Ovary (tissue), 9 donors: ENCODE data around the gene ADISSP. TPM values are rescaled to one million over a fixed set of nuclear protein-coding genes. Genes with fewer than 3 reads are reported as not detected.
A peak's percentile ranks its signal among the peaks of the same experiment; 100 is the strongest.

Experiments
- DNase-seq, 5 donors: peaks; one replicate each; pipeline ENCODE4 v3.0.0-alpha.2; 2019 to 2020
- H3K27ac ChIP-seq, 2 donors: fragments of 200-600 bp; one replicate each; pipeline versions ENCODE4 v1.5.1 to v1.8.0; 2019 to 2022
- H3K27me3 ChIP-seq: fragments of 200-600 bp; one replicate; pipeline ENCODE4 v1.8.0; 2022
- H3K36me3 ChIP-seq: fragments of 200-600 bp; sonication (generic); one replicate; pipeline ENCODE4 v1.5.1; 2019
- H3K4me1 ChIP-seq: one replicate; pipeline ENCODE4 v1.8.1; 2013; ENCODE audit warnings: mild to moderate bottlenecking, moderate library complexity; ENCODE audit not compliant: insufficient read depth
- H3K4me3 ChIP-seq: fragments of 200-600 bp; sonication (generic); one replicate; pipeline ENCODE4 v1.5.1; 2017
- H3K9me3 ChIP-seq, 2 donors: fragments of 200-600 bp in 1 of 2; sonication (generic) in 1 of 2; one replicate each; pipeline versions ENCODE4 v1.5.1 to v1.8.1; 2013 to 2019; ENCODE audit warnings: mild to moderate bottlenecking in 1 of 2, moderate library complexity in 1 of 2
- EP300 ChIP-seq: sonication (generic); formaldehyde crosslinking; IDR thresholded peaks from one replicate; pipeline ENCODE4 v1.6.1; 2017; ENCODE audit warnings: antibody characterized with exemption
- POLR2A ChIP-seq: fragments of 450-650 bp; IDR thresholded peaks from one replicate; pipeline ENCODE4 v1.6.1; 2017; ENCODE audit warnings: antibody characterized with exemption, mild to moderate bottlenecking, moderate library complexity
- WGBS, 3 donors: extraction: QIAGEN DNeasy Blood & Tissue Kit in 1 of 3; methylation state at CpG; one replicate each; pipeline versions ENCODE4 v1.1.5 to v1.1.7; 2013 to 2017; 5-methylcytosine and 5-hydroxymethylcytosine counted together
- intact Hi-C, 4 donors: fragments of 100-400 bp; cut with DNase I; formaldehyde crosslinking; loops; one replicate each; pipeline versions ENCODE4 v1.11.0 to v1.15.1; 2022 to 2023
- polyA plus RNA-seq, 2 donors: library from polyadenylated mRNA; stranded (reverse); fragments of 200-250 nt in 1 of 2; fragments of 350-450 nt in 1 of 2; fragmentation: Illumina TruSeq in 1 of 2; extraction: RNeasy Lipid Tissue Mini Kit (QIAGEN cat#74804) in 1 of 2; gene quantifications; one replicate each; pipeline ENCODE4 v1.2.3, GENCODE V29; 2013 to 2014
- total RNA-seq, 7 donors: library from RNA; depleted of rRNA in 2 of 7; stranded (reverse); fragments of >200 nt in 2 of 7; fragmentation: NEBNext Ultra II Directional in 3 of 7; extraction: Animal tissue kit (Norgen Biotek cat#: 25700) in 3 of 7; gene quantifications; one replicate each; pipeline versions ENCODE4 v1.1.0 to v1.2.4, GENCODE V29; 2016 to 2023
- TF ChIP-seq, protein P1 (sequence below), 3 donors: fragments of 450-650 bp in 2 of 3; fragments of 200-600 bp in 1 of 3; IDR thresholded peaks; one replicate each; pipeline versions ENCODE4 v1.5.1 to v1.8.0; 2016 to 2022; ENCODE audit warnings: antibody characterized with exemption in 3 of 3, mild to moderate bottlenecking in 1 of 3
- donor health status: DM: no; HTN: no; CAD: no; lungs with moderate emphysema.
- donor health status: DM: no; HTN: no; CAD: no.
- donor health status: Bipolar disorder and iron deficiency.
- donor health status: DM: yes; HTN: yes; CAD: no.
- donor health status: DM: no; HTN: no; CAD: no.
- donor health status: DM: yes; HTN: yes; CAD: no.

ADISSP gene
- total and polyA plus RNA-seq, 9 donors, result 11.5 to 124 (median 69.1) TPM

DNA sequence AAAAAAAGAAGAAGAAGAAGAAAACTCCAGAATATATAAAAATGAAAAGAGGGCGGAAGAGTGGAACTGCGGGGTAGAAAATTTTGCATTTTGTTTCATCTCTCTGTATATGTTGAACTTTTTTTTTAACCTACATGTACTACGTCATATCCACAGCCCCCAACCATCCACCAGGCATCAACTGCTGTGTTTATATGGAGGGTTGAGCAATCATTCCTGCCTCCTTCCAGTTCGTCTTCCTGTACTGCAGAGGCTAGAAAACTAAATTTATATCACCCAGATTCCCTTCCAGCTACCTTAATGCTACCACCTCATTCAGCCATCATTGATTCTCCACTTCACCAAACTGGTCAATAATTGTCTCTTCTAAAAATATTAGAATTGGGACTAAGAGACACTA is 45.6 kb downstream of the ADISSP start:
- Histone ChIP-seq H3K4me3 (no peak overlapping the region), H3K9me3 (no peaks in the 10 kb centered on the region), H3K27ac (no peak overlapping the region), H3K27me3 (no peaks in the 10 kb centered on the region), H3K4me1 (no peaks in the 10 kb centered on the region), H3K36me3 (no peaks in the 10 kb centered on the region)
- intact Hi-C loops, result no loop called here
- WGBS, 3 donors, result 90 to 94% (median 92%) methylated on average over 4 of the region's 4 CpGs
- no peak for DNase-seq
- TF ChIP-seq EP300 (no peak), POLR2A (no peak)
- TF ChIP-seq, protein P1, sequence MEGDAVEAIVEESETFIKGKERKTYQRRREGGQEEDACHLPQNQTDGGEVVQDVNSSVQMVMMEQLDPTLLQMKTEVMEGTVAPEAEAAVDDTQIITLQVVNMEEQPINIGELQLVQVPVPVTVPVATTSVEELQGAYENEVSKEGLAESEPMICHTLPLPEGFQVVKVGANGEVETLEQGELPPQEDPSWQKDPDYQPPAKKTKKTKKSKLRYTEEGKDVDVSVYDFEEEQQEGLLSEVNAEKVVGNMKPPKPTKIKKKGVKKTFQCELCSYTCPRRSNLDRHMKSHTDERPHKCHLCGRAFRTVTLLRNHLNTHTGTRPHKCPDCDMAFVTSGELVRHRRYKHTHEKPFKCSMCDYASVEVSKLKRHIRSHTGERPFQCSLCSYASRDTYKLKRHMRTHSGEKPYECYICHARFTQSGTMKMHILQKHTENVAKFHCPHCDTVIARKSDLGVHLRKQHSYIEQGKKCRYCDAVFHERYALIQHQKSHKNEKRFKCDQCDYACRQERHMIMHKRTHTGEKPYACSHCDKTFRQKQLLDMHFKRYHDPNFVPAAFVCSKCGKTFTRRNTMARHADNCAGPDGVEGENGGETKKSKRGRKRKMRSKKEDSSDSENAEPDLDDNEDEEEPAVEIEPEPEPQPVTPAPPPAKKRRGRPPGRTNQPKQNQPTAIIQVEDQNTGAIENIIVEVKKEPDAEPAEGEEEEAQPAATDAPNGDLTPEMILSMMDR (IDR thresholded peaks at IDR 0.05), result no peak

DNA sequence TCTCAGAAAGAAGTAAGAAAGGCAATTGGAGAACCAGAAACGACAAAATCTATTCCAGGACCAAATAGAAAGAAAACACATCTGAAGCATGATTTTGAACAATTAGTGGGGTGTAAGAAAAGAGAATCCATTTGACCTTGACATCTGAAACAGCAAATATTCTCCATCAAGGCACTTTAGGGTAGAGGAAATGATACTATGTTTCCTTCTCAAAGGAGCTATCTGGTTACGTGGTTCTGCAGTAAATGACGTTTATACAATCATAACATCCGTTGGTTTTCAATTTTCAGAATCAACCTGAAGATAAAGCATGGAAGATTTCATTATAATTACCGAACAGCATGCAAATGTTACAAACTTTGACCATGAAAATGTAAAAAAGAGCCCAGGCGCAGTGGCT is 46.9 kb downstream of the ADISSP start:
- no peaks in the 10 kb centered on the region for H3K27me3 ChIP-seq
- H3K36me3 ChIP-seq, result no peaks in the 10 kb centered on the region
- intact Hi-C loops, result no loop called here
- DNase-seq, result no peak
- H3K9me3 ChIP-seq, result no peaks in the 10 kb centered on the region
- no peaks in the 10 kb centered on the region for H3K4me1 ChIP-seq
- TF ChIP-seq EP300 (no peak), POLR2A (no peak)
- TF ChIP-seq, protein P1 (IDR thresholded peaks at IDR 0.05), result no peak
- no peak overlapping the region for H3K27ac ChIP-seq
- WGBS, 3 donors, result 41 to 57% (median 42%) methylated on average over 6 of the region's 6 CpGs
- no peak overlapping the region for H3K4me3 ChIP-seq

DNA sequence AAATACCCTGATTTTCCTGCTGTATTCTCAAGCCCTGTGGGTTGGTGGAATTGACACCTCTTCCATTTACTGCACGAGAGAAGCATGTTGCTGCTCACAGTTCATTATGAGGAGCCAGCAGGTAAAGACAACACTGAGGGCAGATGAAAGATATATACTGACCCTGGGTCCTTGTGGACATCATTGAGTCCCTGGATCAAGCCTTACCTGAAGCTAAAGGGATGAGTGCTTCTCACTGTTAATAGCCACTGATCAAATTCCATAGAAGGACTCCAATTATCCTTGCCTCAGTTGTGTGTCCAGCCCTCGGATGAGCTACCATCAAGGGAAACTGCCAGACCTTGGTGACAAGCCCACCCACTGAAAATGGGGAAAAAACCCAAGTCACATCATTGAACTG is 47.5 kb downstream of the ADISSP start:
- H3K36me3 ChIP-seq, result no peaks in the 10 kb centered on the region
- no peak for DNase-seq
- H3K27me3 ChIP-seq, result no peaks in the 10 kb centered on the region
- no peaks in the 10 kb centered on the region for H3K4me1 ChIP-seq
- TF ChIP-seq EP300 (no peak), POLR2A (no peak)
- no peak overlapping the region for H3K27ac ChIP-seq
- 70 to 84% (median 71%) methylated on average over 2 of the region's 2 CpGs for WGBS, 3 donors
- no peaks in the 10 kb centered on the region for H3K9me3 ChIP-seq
- intact Hi-C loops, result no loop called here
- H3K4me3 ChIP-seq, result no peak overlapping the region

DNA sequence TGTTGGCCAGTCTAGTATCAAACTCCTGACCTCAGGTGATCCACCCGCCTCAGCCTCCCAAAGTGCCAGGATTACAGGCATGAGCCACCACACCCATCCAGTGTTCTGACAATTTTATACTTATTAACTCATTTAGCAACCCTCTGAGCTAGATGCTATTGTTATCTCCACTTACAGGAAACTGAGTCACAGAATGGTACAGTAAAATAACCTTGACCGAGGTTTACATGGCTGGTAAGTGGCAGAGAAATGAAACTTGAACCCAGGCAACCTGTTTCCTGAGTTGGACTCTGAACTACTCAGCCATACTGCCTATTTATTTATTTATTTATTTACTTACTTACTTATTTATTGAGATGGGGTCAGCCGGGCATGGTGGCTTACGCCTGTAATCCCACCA is 48.5 kb downstream of the ADISSP start:
- 89 to 92% (median 92%) methylated on average over 4 of the region's 4 CpGs for WGBS, 3 donors
- no peak for DNase-seq

DNA sequence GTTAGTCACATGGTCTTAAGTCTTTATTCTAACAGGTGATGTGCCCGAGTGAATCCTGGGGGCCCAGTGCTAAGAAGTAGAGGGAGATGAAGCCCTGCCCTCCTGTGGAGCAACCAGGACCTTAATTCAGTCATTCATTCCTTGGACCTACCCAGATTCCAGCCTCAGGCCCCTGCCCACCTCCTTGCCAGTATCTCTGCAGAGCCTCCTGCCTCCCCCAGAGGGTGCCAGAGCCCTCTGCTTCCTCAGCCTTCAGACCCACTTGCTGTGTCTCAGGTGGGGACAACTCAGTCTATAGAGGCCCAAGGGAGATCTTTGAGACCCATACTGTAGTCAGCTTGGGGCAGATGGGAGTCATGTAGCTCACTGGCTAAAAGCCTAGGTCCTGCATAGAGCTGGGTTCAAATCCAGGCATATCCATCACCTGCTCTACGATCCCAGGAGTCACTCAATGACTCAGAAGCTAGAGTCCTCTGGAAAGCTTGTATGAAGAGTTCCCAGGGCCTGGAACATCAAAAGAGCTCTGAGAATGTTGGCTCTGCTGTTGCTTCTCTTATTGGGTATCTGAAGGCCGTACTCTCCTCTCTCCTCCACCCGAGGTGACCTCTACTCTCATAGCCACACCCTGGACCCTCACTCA is 51.2 kb downstream of the ADISSP start:
- Histone ChIP-seq H3K9me3 (no peaks in the 10 kb centered on the region), H3K27ac (no peak overlapping the region), H3K4me3 (no peak overlapping the region), H3K4me1 (no peaks in the 10 kb centered on the region), H3K36me3 (no peaks in the 10 kb centered on the region), H3K27me3 (no peaks in the 10 kb centered on the region)
- TF ChIP-seq, protein P1 (IDR thresholded peaks at IDR 0.05), result peak; percentile 29 to 47 (median 40)
- TF ChIP-seq EP300, result no peak
- DNase-seq, result peak in 4 of 5 donors; percentile 43 to 70 (median 54)
- WGBS, 3 donors, result 69 to 72% (median 69%) methylated on average over 4 of the region's 4 CpGs
- intact Hi-C loops, result no loop called here

More for the DNA sequence above, 48.5 kb downstream of the ADISSP start:
- Histone ChIP-seq H3K27ac (no peak overlapping the region), H3K4me1 (no peaks in the 10 kb centered on the region), H3K9me3 (no peaks in the 10 kb centered on the region), H3K36me3 (no peaks in the 10 kb centered on the region), H3K4me3 (no peak overlapping the region), H3K27me3 (no peaks in the 10 kb centered on the region)
- TF ChIP-seq POLR2A (no peak), EP300 (no peak)
- TF ChIP-seq, protein P1 (IDR thresholded peaks at IDR 0.05), result no peak
- intact Hi-C loops, result no loop called here
